GM23338 (cell line): ENCODE measurements around the gene DYNLT5. TPM values are rescaled to one million over a fixed set of nuclear protein-coding genes. Genes with fewer than 3 reads are reported as not detected.

Experiments
- ATAC-seq: fragments of 200-7000 bp; cut with Tn5 transposase; 3 replicates; pipeline ENCODE4 v1.9.1; 2020
- DNase-seq: peaks from one replicate; pipeline ENCODE4 v3.0.0-alpha.2; 2015; ENCODE audit warnings: low spot score
- H2AFZ ChIP-seq: fragments of 200-600 bp; sonication (generic); 2 replicates; pipeline ENCODE4 v1.8.0; 2016; ENCODE audit warnings: antibody characterized with exemption, mild to moderate bottlenecking, moderate library complexity
- H3F3A ChIP-seq: fragments of 200-600 bp; sonication (generic); replicated peaks from 2 replicates; pipeline ENCODE4 v1.8.0; 2017; ENCODE audit warnings: antibody characterized with exemption, mixed run types, low read depth
- H3K27ac ChIP-seq: fragments of 200-600 bp; sonication (generic); 2 replicates; pipeline ENCODE4 v1.6.1; 2016; ENCODE audit warnings: low read depth
- H3K27me3 ChIP-seq: fragments of 200-600 bp; sonication (generic); 2 replicates; pipeline ENCODE4 v1.8.0; 2016; ENCODE audit warnings: mild to moderate bottlenecking, mixed run types, moderate library complexity; ENCODE audit not compliant: insufficient read depth
- H3K36me3 ChIP-seq: fragments of 200-600 bp; sonication (generic); 2 replicates; pipeline ENCODE4 v1.8.0; 2016; ENCODE audit warnings: mild to moderate bottlenecking; ENCODE audit not compliant: insufficient read depth
- H3K4me1 ChIP-seq: fragments of 200-600 bp; sonication (generic); 2 replicates; pipeline ENCODE4 v1.8.0; 2016; ENCODE audit warnings: mild to moderate bottlenecking, moderate library complexity; ENCODE audit not compliant: insufficient read depth
- H3K4me2 ChIP-seq: fragments of 200-600 bp; sonication (generic); 2 replicates; pipeline ENCODE4 v1.7.1; 2017; ENCODE audit warnings: mixed run types
- H3K4me3 ChIP-seq: fragments of 200-600 bp; sonication (generic); 2 replicates; pipeline ENCODE4 v1.6.1; 2016; ENCODE audit warnings: mixed run types
- H3K79me2 ChIP-seq: fragments of 200-600 bp; sonication (generic); replicated peaks from 2 replicates; pipeline ENCODE4 v1.8.0; 2017; ENCODE audit warnings: mild to moderate bottlenecking; ENCODE audit not compliant: insufficient read depth
- H3K9me2 ChIP-seq: fragments of 200-600 bp; sonication (generic); 2 replicates; pipeline ENCODE4 v1.8.0; 2017; ENCODE audit not compliant: insufficient read depth
- H4K20me1 ChIP-seq: fragments of 200-600 bp; sonication (generic); replicated peaks from 2 replicates; pipeline ENCODE4 v1.8.0; 2017; ENCODE audit warnings: mild to moderate bottlenecking; ENCODE audit not compliant: insufficient read depth
- H3K27ac Mint-ChIP-seq: 2 replicates; pipeline ENCODE4 v1.8.0; 2020; ENCODE audit warnings: inconsistent platforms, mild to moderate bottlenecking, moderate library complexity, mixed read lengths
- H3K27me3 Mint-ChIP-seq: 3 replicates; pipeline ENCODE4 v1.8.0; 2022; ENCODE audit warnings: low read depth, mild to moderate bottlenecking, moderate library complexity, mixed read lengths, inconsistent platforms; ENCODE audit not compliant: insufficient read depth, poor library complexity
- H3K36me3 Mint-ChIP-seq: 3 replicates; pipeline ENCODE4 v1.8.0; 2021; ENCODE audit warnings: low read depth, mild to moderate bottlenecking, inconsistent platforms, moderate library complexity, mixed read lengths
- H3K4me1 Mint-ChIP-seq: 3 replicates; pipeline ENCODE4 v1.8.0; 2020; ENCODE audit warnings: mild to moderate bottlenecking, inconsistent platforms, mixed read lengths
- H3K4me3 Mint-ChIP-seq: 3 replicates; pipeline ENCODE4 v1.8.0; 2021; ENCODE audit warnings: moderate library complexity, mild to moderate bottlenecking, inconsistent platforms, mixed read lengths
- H3K9me3 Mint-ChIP-seq: 3 replicates; pipeline ENCODE4 v1.8.0; 2020; ENCODE audit warnings: moderate library complexity, mild to moderate bottlenecking, inconsistent platforms, mixed read lengths
- CREB1 ChIP-seq: fragments of 250-450 bp; sonication (Bioruptor Pico); IDR thresholded peaks from 2 replicates; pipeline ENCODE4 v1.5.0; 2020; ENCODE audit warnings: low read depth, mild to moderate bottlenecking, moderate library complexity
- EZH2 ChIP-seq: fragments of 200-600 bp; sonication (generic); IDR thresholded peaks from one replicate; pipeline ENCODE4 v1.8.0; 2017; ENCODE audit warnings: antibody characterized with exemption, mild to moderate bottlenecking, low read depth; ENCODE audit not compliant: unreplicated experiment
- EZH2phosphoT487 ChIP-seq: fragments of 200-600 bp; sonication (generic); IDR thresholded peaks from one replicate; pipeline ENCODE4 v1.8.1; 2018; ENCODE audit warnings: antibody characterized with exemption; ENCODE audit not compliant: unreplicated experiment
- JUNB ChIP-seq: IDR thresholded peaks from one replicate; pipeline ENCODE4 v1.6.1; 2016; ENCODE audit warnings: antibody characterized with exemption; ENCODE audit not compliant: unreplicated experiment
- NANOG ChIP-seq: IDR thresholded peaks from 2 replicates; pipeline ENCODE4 v1.6.1; 2016; ENCODE audit warnings: antibody characterized with exemption, borderline replicate concordance
- REST ChIP-seq: IDR thresholded peaks from one replicate; pipeline ENCODE4 v1.6.1; 2018; ENCODE audit warnings: antibody characterized with exemption; ENCODE audit not compliant: unreplicated experiment
- STAT1 ChIP-seq: IDR thresholded peaks from one replicate; pipeline ENCODE4 v1.6.1; 2016; ENCODE audit warnings: antibody characterized with exemption; ENCODE audit not compliant: unreplicated experiment
- ZNF114 ChIP-seq: fragments of 250-450 bp; sonication (Bioruptor Pico); IDR thresholded peaks from 2 replicates; pipeline ENCODE4 v1.5.0; 2020; ENCODE audit warnings: mild to moderate bottlenecking, moderate library complexity
- polyA plus RNA-seq: library from polyadenylated mRNA; unstranded; fragments of >200 nt; fragmentation: Nextera tagmentation; extraction: Ambion mirVana; gene quantifications from 2 replicates; pipeline ENCODE4 v1.2.1, GENCODE V29; 2016
- total RNA-seq: library from RNA; depleted of rRNA; stranded (reverse); fragments of >200 nt; shearing (Covaris generic); gene quantifications from 2 replicates; pipeline ENCODE4 v1.2.3, GENCODE V29; 2014
- TF ChIP-seq, protein P1 (sequence below): fragments of 250-450 bp; sonication (Bioruptor Pico); IDR thresholded peaks from 2 replicates; pipeline ENCODE4 v1.5.0; 2020; ENCODE audit warnings: mild to moderate bottlenecking, moderate library complexity

DYNLT5 gene
- total and polyA plus RNA-seq, 2 experiments from 2014 or later, result 0.95 to 2.8 TPM

DNA sequence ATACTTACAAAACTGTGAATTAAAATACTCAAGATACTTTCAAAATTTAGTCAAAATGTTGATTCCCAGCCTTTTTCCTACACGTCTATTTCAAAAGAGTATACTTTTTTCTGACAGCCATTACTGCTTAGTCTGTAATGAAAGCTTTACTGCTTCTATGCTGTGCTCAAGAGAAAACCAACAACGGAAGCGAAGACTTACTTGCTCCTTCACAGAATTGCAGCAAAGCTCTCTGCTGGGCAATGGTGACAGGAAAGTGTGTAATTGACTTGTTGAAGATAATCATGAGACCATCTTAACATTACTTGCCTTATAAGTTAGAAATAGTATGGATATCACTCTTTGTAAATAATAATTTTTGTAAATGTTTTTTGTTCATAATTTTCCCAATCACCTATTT is 1.7 kb upstream of the DYNLT5 start (continued):
- TF ChIP-seq ZNF114 (CRISPR knock-in tag) (no peak), EZH2 (no peak), JUNB (no peak), NANOG (no peak), REST (no peak), STAT1 (no peak)

DNA sequence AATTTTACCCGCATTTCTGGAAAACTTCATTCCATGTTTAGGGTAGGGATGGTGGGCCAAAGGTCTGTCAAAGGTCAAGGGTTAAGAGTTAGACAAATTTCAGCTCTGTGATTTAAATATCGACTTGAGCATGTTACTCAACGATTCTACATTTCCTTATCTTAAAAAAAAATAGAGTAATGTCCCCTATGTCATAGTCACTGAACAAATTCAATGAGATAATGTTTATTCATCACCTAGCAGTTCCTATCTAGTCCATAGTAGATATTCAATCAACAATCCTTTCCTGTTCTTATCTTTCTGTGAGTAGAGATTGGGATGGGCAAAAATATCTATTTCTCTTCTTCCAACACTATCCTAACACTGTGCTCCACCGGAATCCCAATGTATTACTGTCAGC is 1.1 kb upstream of the DYNLT5 start:
- no peaks in the 10 kb centered on the region for H3K9me3 Mint-ChIP-seq
- no peak overlapping the region for H3K27ac ChIP-seq
- H3K27ac Mint-ChIP-seq, result no peak overlapping the region
- ATAC-seq (no peak), DNase-seq (no peak)
- H3K79me2 ChIP-seq, result no peaks in the 10 kb centered on the region
- no peaks in the 10 kb centered on the region for H3K36me3 ChIP-seq
- H3K4me2 ChIP-seq, result peak overlapping the region; percentile 78
- H2AFZ ChIP-seq, result peak overlapping the region; percentile 98
- no peak overlapping the region for H3K4me3 ChIP-seq
- 0 out of 2 replicates have a peak, but pooled peaks cover 3% of the 10 kb centered on the region for H3K4me1 ChIP-seq
- no peaks in the 10 kb centered on the region for H3K36me3 Mint-ChIP-seq
- H3K4me1 Mint-ChIP-seq, result peaks cover 8% of the 10 kb centered on the region
- H3F3A ChIP-seq, result no peaks in the 10 kb centered on the region
- peaks cover 16% of the 10 kb centered on the region for H3K27me3 Mint-ChIP-seq
- H3K4me3 Mint-ChIP-seq, result peak overlapping the region; percentile 87; the same call in 1 of the 3 replicates
- H3K9me2 ChIP-seq, result no peaks in the 10 kb centered on the region
- H4K20me1 ChIP-seq, result no peaks in the 10 kb centered on the region
- peaks cover 26% of the 10 kb centered on the region for H3K27me3 ChIP-seq
- no peak for TF ChIP-seq NANOG
- TF ChIP-seq EZH2phosphoT487, result no peak
- TF ChIP-seq, protein P1, sequence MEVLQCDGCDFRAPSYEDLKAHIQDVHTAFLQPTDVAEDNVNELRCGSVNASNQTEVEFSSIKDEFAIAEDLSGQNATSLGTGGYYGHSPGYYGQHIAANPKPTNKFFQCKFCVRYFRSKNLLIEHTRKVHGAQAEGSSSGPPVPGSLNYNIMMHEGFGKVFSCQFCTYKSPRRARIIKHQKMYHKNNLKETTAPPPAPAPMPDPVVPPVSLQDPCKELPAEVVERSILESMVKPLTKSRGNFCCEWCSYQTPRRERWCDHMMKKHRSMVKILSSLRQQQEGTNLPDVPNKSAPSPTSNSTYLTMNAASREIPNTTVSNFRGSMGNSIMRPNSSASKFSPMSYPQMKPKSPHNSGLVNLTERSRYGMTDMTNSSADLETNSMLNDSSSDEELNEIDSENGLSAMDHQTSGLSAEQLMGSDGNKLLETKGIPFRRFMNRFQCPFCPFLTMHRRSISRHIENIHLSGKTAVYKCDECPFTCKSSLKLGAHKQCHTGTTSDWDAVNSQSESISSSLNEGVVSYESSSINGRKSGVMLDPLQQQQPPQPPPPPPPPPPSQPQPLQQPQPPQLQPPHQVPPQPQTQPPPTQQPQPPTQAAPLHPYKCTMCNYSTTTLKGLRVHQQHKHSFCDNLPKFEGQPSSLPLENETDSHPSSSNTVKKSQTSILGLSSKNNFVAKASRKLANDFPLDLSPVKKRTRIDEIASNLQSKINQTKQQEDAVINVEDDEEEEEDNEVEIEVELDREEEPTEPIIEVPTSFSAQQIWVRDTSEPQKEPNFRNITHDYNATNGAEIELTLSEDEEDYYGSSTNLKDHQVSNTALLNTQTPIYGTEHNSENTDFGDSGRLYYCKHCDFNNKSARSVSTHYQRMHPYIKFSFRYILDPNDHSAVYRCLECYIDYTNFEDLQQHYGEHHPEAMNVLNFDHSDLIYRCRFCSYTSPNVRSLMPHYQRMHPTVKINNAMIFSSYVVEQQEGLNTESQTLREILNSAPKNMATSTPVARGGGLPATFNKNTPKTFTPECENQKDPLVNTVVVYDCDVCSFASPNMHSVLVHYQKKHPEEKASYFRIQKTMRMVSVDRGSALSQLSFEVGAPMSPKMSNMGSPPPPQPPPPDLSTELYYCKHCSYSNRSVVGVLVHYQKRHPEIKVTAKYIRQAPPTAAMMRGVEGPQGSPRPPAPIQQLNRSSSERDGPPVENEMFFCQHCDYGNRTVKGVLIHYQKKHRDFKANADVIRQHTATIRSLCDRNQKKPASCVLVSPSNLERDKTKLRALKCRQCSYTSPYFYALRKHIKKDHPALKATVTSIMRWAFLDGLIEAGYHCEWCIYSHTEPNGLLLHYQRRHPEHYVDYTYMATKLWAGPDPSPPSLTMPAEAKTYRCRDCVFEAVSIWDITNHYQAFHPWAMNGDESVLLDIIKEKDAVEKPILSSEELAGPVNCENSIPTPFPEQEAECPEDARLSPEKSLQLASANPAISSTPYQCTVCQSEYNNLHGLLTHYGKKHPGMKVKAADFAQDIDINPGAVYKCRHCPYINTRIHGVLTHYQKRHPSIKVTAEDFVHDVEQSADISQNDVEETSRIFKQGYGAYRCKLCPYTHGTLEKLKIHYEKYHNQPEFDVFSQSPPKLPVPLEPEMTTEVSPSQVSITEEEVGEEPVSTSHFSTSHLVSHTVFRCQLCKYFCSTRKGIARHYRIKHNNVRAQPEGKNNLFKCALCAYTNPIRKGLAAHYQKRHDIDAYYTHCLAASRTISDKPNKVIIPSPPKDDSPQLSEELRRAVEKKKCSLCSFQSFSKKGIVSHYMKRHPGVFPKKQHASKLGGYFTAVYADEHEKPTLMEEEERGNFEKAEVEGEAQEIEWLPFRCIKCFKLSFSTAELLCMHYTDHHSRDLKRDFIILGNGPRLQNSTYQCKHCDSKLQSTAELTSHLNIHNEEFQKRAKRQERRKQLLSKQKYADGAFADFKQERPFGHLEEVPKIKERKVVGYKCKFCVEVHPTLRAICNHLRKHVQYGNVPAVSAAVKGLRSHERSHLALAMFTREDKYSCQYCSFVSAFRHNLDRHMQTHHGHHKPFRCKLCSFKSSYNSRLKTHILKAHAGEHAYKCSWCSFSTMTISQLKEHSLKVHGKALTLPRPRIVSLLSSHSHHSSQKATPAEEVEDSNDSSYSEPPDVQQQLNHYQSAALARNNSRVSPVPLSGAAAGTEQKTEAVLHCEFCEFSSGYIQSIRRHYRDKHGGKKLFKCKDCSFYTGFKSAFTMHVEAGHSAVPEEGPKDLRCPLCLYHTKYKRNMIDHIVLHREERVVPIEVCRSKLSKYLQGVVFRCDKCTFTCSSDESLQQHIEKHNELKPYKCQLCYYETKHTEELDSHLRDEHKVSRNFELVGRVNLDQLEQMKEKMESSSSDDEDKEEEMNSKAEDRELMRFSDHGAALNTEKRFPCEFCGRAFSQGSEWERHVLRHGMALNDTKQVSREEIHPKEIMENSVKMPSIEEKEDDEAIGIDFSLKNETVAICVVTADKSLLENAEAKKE (CRISPR knock-in tag), result no peak
- TF ChIP-seq CREB1, result no peak
- no peak for TF ChIP-seq EZH2
- TF ChIP-seq STAT1, result no peak
- no peak for TF ChIP-seq REST
- TF ChIP-seq ZNF114 (CRISPR knock-in tag), result no peak
- TF ChIP-seq JUNB, result no peak
